Upper lobe of left lung (tissue), 6 donors: ENCODE results near the gene BMP6. TPM values are rescaled to one million over a fixed set of nuclear protein-coding genes. Genes with fewer than 3 reads are reported as not detected.
A peak's percentile ranks its signal among the peaks of the same experiment; 100 is the strongest.

Experiments used
- ATAC-seq, 2 donors: fragments of 200-7000 bp; cut with Tn5 transposase; one replicate each; pipeline ENCODE4 v1.9.1; 2022; ENCODE audit warnings: mild to moderate bottlenecking in 2 of 2, moderate library complexity in 2 of 2; ENCODE audit not compliant: low FRiP score in 2 of 2
- DNase-seq, 2 donors: peaks; one replicate each; pipeline ENCODE4 v3.0.0-alpha.2; 2019 to 2020
- H3K27ac ChIP-seq, 4 donors: fragments of 200-600 bp; sonication (generic); one replicate each; pipeline ENCODE4 v1.5.1; 2016 to 2019
- H3K27me3 ChIP-seq, 4 donors: fragments of 200-600 bp; sonication (generic); one replicate each; pipeline ENCODE4 v1.5.1; 2017 to 2019
- H3K36me3 ChIP-seq, 4 donors: fragments of 200-600 bp; sonication (generic); one replicate each; pipeline ENCODE4 v1.5.1; 2016 to 2019
- H3K4me1 ChIP-seq, 4 donors: fragments of 200-600 bp; sonication (generic); one replicate each; pipeline ENCODE4 v1.5.1; 2018 to 2019
- H3K4me3 ChIP-seq, 4 donors: fragments of 200-600 bp; sonication (generic); one replicate each; pipeline ENCODE4 v1.5.1; 2017 to 2019; ENCODE audit warnings: mild to moderate bottlenecking in 2 of 4, moderate library complexity in 1 of 4
- H3K9me3 ChIP-seq, 4 donors: fragments of 200-600 bp; sonication (generic); one replicate each; pipeline ENCODE4 v1.5.1; 2018 to 2019
- EP300 ChIP-seq, 4 donors: sonication (generic); formaldehyde crosslinking; IDR thresholded peaks; one replicate each; pipeline ENCODE4 v1.5.1; 2017; ENCODE audit warnings: antibody characterized with exemption in 4 of 4, control low read depth in 2 of 4
- POLR2A ChIP-seq, 4 donors: fragments of 450-650 bp; IDR thresholded peaks; one replicate each; pipeline ENCODE4 v1.5.1; 2016 to 2017; ENCODE audit warnings: antibody characterized with exemption in 4 of 4, mild to moderate bottlenecking in 2 of 4
- POLR2AphosphoS5 ChIP-seq, 2 donors: sonication (generic); formaldehyde crosslinking; IDR thresholded peaks; one replicate each; pipeline ENCODE4 v1.5.1; 2017; ENCODE audit warnings: antibody characterized with exemption in 2 of 2
- WGBS, 2 donors: methylation state at CpG; one replicate each; pipeline ENCODE4 v1.1.5; 2017 to 2018; 5-methylcytosine and 5-hydroxymethylcytosine counted together
- total RNA-seq, 6 donors: library from RNA; depleted of rRNA in 4 of 6; stranded (reverse); fragments of >200 nt in 4 of 6; gene quantifications; one replicate each; pipeline versions ENCODE4 v1.1.0 to v1.2.1, GENCODE V29; 2016 to 2021
- TF ChIP-seq, protein P1 (sequence below), 6 experiments: fragments of 450-650 bp in 4 of 6; fragments of 200-600 bp in 2 of 6; sonication (generic) in 2 of 6; IDR thresholded peaks; one replicate each; pipeline ENCODE4 v1.5.1; 2016 to 2019; ENCODE audit warnings: antibody characterized with exemption in 6 of 6
- donor health status: DM: no; HTN: no; CAD: no; lungs with moderate emphysema.
- donor health status: DM: no; HTN: yes; CAD: no; lungs with severe emphysema.

Gene BMP6
- total RNA-seq, 6 donors from 2014 or later = 1.0 to 25.4 (median 5.2) TPM

DNA sequence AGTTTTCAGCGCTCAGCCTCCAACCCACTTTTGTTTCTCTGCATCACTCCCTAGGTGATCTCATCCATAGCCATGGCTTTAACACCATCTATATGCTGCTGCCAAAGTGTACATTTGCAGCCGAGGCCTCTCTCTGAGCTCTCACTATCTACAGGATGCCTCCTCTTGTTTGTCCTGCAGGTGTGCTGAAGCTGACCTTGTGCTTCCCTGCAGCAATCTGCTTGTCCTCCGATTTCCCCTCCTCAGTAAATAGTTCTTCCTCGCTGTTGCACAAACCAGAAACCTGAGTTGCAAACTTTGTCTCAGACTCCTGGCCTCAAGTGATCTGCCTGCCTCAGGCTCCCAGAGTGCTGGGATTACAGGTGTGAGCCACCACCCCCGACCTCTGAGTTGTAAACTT, 188.4 kb downstream of the BMP6 start:
- no peak for DNase-seq
- H3K27ac ChIP-seq = no peak overlapping the region
- TF ChIP-seq EP300 (IDR thresholded peaks at IDR 0.05) (no peak), POLR2AphosphoS5 (IDR thresholded peaks at IDR 0.05) (no peak), POLR2A (IDR thresholded peaks at IDR 0.05) (no peak)
- TF ChIP-seq, protein P1, sequence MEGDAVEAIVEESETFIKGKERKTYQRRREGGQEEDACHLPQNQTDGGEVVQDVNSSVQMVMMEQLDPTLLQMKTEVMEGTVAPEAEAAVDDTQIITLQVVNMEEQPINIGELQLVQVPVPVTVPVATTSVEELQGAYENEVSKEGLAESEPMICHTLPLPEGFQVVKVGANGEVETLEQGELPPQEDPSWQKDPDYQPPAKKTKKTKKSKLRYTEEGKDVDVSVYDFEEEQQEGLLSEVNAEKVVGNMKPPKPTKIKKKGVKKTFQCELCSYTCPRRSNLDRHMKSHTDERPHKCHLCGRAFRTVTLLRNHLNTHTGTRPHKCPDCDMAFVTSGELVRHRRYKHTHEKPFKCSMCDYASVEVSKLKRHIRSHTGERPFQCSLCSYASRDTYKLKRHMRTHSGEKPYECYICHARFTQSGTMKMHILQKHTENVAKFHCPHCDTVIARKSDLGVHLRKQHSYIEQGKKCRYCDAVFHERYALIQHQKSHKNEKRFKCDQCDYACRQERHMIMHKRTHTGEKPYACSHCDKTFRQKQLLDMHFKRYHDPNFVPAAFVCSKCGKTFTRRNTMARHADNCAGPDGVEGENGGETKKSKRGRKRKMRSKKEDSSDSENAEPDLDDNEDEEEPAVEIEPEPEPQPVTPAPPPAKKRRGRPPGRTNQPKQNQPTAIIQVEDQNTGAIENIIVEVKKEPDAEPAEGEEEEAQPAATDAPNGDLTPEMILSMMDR (IDR thresholded peaks at IDR 0.05) = no peak
- H3K36me3 ChIP-seq = no peaks in the 10 kb centered on the region
- no peaks in the 10 kb centered on the region for H3K27me3 ChIP-seq
- WGBS, 2 donors = 83 to 86% methylated on average over 5 of the region's 5 CpGs
- peaks cover 3 to 12% (median 8%) of the 10 kb centered on the region in 4 donors for H3K4me1 ChIP-seq
- H3K4me3 ChIP-seq = no peak overlapping the region
- ATAC-seq = no peak
- H3K9me3 ChIP-seq = no peaks in the 10 kb centered on the region

DNA sequence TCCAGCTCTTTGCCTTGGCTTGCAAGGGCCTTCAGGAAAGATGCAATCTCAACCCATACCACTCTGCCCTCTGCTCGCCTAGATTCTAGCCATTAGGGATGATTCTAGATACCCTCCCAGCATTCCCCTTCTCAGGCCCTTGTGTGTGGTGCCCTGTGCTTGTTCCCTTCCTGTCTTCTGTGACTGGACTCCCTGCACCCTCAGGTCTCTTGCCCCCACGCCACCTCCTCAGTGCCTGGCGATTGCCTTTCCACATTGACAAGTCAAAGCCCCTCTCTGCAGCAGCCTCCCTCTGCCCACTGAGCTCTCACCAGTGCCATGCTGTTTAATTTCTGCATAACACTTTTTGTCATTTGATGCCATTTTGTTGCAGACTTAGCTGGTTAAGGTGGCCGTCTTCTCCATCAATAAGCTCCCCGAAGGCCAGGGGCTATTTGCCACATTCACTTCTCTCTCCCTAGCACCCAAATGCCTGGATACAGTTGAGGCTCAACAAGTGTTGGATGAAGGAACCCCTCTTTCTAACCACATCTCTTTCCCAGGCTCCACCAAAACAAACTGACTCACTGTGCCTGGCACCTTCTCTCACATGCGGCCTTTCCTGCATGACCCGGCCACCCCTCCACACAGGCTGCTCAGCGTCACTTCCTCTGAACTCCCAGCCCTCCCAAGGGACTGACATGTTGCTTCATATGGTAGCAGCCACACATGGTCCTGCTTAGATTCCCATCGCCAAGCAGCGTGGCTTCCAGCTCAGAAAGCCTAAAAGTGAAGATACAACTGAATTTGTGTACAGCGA, 189.3 kb downstream of the BMP6 start:
- WGBS, 2 donors = 82 to 86% methylated on average over 11 of the region's 11 CpGs
- no peaks in the 10 kb centered on the region for H3K27me3 ChIP-seq
- H3K4me3 ChIP-seq = no peak overlapping the region
- H3K36me3 ChIP-seq = no peaks in the 10 kb centered on the region
- ATAC-seq (peak in 1 of 2 donors; percentile 53), DNase-seq (no peak)
- TF ChIP-seq, protein P1 (IDR thresholded peaks at IDR 0.05) = no peak
- TF ChIP-seq POLR2AphosphoS5 (IDR thresholded peaks at IDR 0.05) = no peak
- TF ChIP-seq EP300 (IDR thresholded peaks at IDR 0.05) = no peak
- TF ChIP-seq POLR2A (IDR thresholded peaks at IDR 0.05) = no peak
- peaks cover 0 to 7% (median 5%) of the 10 kb centered on the region in 4 donors for H3K4me1 ChIP-seq
- H3K9me3 ChIP-seq = no peaks in the 10 kb centered on the region
- no peak overlapping the region for H3K27ac ChIP-seq

DNA sequence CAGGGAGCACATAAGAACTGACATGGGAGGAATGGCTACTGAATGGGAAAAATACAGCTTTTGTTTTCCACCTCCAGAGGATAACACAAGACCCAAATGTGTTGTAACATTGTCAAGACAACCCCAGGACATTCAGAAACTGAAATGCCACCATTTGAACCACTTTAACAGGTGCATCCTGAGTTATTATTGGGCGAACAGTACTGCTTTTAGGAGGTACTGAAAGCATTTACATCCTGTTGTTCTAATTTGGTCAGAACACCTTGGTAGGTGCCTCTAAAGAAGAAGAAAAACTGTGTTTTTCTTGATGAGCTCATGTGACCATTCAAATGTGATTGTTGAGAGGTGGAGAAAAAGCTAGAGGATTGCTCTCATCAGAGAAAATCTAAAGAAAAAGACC, 191.1 kb downstream of the BMP6 start:
- DNase-seq (no peak), ATAC-seq (no peak)
- Histone ChIP-seq H3K9me3 (no peaks in the 10 kb centered on the region), H3K27ac (no peak overlapping the region), H3K36me3 (no peaks in the 10 kb centered on the region), H3K27me3 (no peaks in the 10 kb centered on the region), H3K4me1 (peaks cover 0 to 4% (median 0%) of the 10 kb centered on the region in 4 donors), H3K4me3 (no peak overlapping the region)
- WGBS, 2 donors = 88 to 94% methylated on average over 1 of the region's 1 CpG
- no peak for TF ChIP-seq EP300 (IDR thresholded peaks at IDR 0.05)
- TF ChIP-seq POLR2A (IDR thresholded peaks at IDR 0.05) = no peak

DNA sequence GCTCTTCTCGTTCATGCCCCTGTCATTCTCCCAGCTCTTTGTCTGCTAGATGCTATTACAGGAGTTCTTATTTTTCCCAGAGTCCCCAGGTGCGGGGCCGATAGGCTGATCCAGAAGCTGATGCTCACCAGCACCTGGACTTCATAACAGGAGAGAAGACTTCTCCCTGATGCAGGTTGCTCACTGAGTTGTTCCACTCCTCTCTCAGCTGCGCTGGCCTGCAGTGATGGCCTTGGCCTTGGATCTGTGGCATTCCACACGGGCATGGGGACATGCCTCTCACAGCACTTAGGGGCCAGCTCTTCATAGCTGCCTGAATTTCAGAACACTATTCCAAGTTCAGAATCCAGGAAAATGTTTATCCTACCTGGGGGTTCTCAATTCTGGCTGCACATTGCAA, 191.8 kb downstream of the BMP6 start:
- H3K27me3 ChIP-seq = no peaks in the 10 kb centered on the region
- no peak for ATAC-seq
- no peaks in the 10 kb centered on the region for H3K9me3 ChIP-seq
- TF ChIP-seq, protein P1 (IDR thresholded peaks at IDR 0.05) = no peak
- no peak for TF ChIP-seq POLR2AphosphoS5 (IDR thresholded peaks at IDR 0.05)
- WGBS, 2 donors = 71 to 91% methylated on average over 4 to 5 of the region's 5 CpGs
- no peak overlapping the region for H3K4me3 ChIP-seq
- peaks cover 0 to 4% (median 0%) of the 10 kb centered on the region in 4 donors for H3K4me1 ChIP-seq
- no peak for DNase-seq
- no peaks in the 10 kb centered on the region for H3K36me3 ChIP-seq
- H3K27ac ChIP-seq = no peak overlapping the region

DNA sequence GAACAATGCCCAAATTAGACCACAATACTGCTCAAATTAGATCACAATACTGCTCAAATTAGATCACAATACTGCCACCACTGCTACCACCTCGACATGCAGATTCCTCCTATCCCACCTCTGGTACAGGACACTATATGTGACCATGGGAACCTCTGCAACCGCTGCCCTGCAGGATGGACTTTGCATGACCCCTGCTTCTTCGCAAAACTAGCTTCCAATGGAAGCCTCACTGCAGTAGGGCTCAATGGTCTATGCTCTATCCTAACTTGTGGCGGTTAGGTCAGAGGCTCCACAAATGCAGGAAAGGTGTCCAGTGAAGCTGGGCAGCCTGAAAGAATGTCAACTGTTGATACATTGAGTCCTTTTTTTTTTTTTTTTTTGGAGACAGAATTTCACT, 192.5 kb downstream of the BMP6 start:
- Histone ChIP-seq H3K27me3 (no peaks in the 10 kb centered on the region), H3K4me1 (peaks cover 0 to 4% (median 0%) of the 10 kb centered on the region in 4 donors), H3K36me3 (no peaks in the 10 kb centered on the region), H3K27ac (no peak overlapping the region), H3K9me3 (no peaks in the 10 kb centered on the region), H3K4me3 (no peak overlapping the region)
- TF ChIP-seq POLR2A (IDR thresholded peaks at IDR 0.05) (no peak), POLR2AphosphoS5 (IDR thresholded peaks at IDR 0.05) (no peak), EP300 (IDR thresholded peaks at IDR 0.05) (no peak)
- TF ChIP-seq, protein P1 (IDR thresholded peaks at IDR 0.05) = no peak
- ATAC-seq (no peak), DNase-seq (no peak)
- WGBS, 2 donors = 94 to 98% methylated on average over 4 of the region's 4 CpGs
